ENCODE data around the gene RNF130. TPM values are rescaled to one million over a fixed set of nuclear protein-coding genes. Genes with fewer than 3 reads are reported as not detected.

Gene RNF130
- total RNA-seq, 4 donors from 2014 or later = 34.5 to 79.5 (median 55.6) TPM

GRCh38 chr5:180118391-180118791 is 46.8 kb upstream of the RNF130 start:
- DNase-seq (no peak), ATAC-seq (no peak)
- Histone ChIP-seq H3K27me3 (peaks cover 0 to 9% (median 0%) of the 10 kb centered on the region in 3 donors), H3K9me3 (no peaks in the 10 kb centered on the region), H3K27ac (no peak overlapping the region), H3K4me3 (no peak overlapping the region), H3K36me3 (no peaks in the 10 kb centered on the region), H3K4me1 (no peaks in the 10 kb centered on the region)
- TF ChIP-seq, protein P1, sequence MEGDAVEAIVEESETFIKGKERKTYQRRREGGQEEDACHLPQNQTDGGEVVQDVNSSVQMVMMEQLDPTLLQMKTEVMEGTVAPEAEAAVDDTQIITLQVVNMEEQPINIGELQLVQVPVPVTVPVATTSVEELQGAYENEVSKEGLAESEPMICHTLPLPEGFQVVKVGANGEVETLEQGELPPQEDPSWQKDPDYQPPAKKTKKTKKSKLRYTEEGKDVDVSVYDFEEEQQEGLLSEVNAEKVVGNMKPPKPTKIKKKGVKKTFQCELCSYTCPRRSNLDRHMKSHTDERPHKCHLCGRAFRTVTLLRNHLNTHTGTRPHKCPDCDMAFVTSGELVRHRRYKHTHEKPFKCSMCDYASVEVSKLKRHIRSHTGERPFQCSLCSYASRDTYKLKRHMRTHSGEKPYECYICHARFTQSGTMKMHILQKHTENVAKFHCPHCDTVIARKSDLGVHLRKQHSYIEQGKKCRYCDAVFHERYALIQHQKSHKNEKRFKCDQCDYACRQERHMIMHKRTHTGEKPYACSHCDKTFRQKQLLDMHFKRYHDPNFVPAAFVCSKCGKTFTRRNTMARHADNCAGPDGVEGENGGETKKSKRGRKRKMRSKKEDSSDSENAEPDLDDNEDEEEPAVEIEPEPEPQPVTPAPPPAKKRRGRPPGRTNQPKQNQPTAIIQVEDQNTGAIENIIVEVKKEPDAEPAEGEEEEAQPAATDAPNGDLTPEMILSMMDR (IDR thresholded peaks at IDR 0.05 in 4 of 5, conservative IDR thresholded peaks at IDR 0.05 in 1 of 5) = no peak
- no peak for TF ChIP-seq POLR2A (IDR thresholded peaks at IDR 0.05)
- intact Hi-C loops (cut with DNase I; ENCODE audit: low total_unique reads) = no loop called here
- in situ Hi-C loops (cut with MboI; ENCODE audit: low sequenced_read_pairs in 4 of 4) = no loop called here

- ATAC-seq (no peak), DNase-seq (no peak)
- no peaks in the 10 kb centered on the region for H3K9me3 ChIP-seq
- TF ChIP-seq POLR2A (IDR thresholded peaks at IDR 0.05) = no peak
- TF ChIP-seq, protein P1 (IDR thresholded peaks at IDR 0.05 in 4 of 5, conservative IDR thresholded peaks at IDR 0.05 in 1 of 5) = no peak
- no peak overlapping the region for H3K4me3 ChIP-seq
- no peaks in the 10 kb centered on the region for H3K4me1 ChIP-seq
- no peak overlapping the region for H3K27ac ChIP-seq
- intact Hi-C loops (cut with DNase I; ENCODE audit: low total_unique reads) (no loop called here), in situ Hi-C loops (cut with MboI; ENCODE audit: low sequenced_read_pairs in 4 of 4) (no loop called here)
- peaks cover 0 to 1% (median 0%) of the 10 kb centered on the region in 3 donors for H3K27me3 ChIP-seq
- H3K36me3 ChIP-seq = no peaks in the 10 kb centered on the region
Measured at GRCh38 chr5:180117000-180117725, 45.6 kb upstream of the RNF130 start.

DNA sequence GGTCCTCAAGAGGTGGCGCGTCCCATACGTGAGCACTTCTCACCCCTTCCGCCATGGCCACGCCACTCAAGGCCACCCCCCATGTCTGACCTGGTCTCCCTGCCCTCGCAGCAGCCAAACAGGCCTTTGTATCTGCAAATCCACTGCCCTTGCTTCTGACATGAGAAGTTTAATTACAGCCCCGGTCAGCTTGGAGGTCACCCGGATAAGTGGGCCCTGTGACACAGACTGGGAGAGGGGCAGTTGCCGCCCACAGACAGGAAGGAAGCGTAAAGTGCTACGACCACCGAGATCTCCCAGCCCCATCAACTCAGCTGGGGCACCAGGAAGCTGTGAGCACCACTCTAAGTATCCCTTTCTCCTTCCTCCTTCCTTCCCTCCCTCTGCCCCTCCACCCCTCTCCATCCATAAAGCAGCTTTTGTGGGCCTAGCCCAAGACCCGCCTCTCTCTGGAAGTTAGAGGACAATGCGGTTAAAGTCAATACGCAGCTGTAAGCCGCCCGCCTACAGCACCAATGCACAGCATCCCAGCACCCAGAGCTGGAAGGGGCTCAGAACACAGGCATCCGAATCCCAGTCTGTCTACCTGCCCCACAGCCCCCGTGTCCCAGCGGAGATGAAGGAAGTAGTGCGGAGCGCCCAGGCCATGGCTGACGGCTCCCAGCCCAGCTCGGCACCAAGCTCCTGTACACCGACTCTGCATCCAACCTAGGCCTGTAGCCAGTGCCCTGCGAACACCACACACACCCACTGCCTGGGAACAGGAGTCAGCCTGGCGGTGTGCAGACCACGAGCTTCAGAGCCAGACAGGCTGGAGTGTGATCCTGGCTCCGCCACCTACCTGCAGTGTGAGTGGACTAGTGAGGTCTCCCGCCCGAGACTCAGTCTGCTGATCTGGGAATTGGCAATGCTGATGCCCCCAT is 44.8 kb upstream of the RNF130 start:
- ATAC-seq (no peak), DNase-seq (no peak)
- H3K4me1 ChIP-seq = no peaks in the 10 kb centered on the region
- H3K9me3 ChIP-seq = no peaks in the 10 kb centered on the region
- in situ Hi-C loops (cut with MboI; ENCODE audit: low sequenced_read_pairs in 4 of 4) = no loop called here
- no peak overlapping the region for H3K27ac ChIP-seq
- TF ChIP-seq, protein P1 (IDR thresholded peaks at IDR 0.05 in 4 of 5, conservative IDR thresholded peaks at IDR 0.05 in 1 of 5) = no peak
- TF ChIP-seq POLR2A (IDR thresholded peaks at IDR 0.05) = no peak
- intact Hi-C loops (cut with DNase I; ENCODE audit: low total_unique reads) = no loop called here
- no peaks in the 10 kb centered on the region for H3K36me3 ChIP-seq
- H3K4me3 ChIP-seq = no peak overlapping the region
- no peaks in the 10 kb centered on the region for H3K27me3 ChIP-seq

DNA sequence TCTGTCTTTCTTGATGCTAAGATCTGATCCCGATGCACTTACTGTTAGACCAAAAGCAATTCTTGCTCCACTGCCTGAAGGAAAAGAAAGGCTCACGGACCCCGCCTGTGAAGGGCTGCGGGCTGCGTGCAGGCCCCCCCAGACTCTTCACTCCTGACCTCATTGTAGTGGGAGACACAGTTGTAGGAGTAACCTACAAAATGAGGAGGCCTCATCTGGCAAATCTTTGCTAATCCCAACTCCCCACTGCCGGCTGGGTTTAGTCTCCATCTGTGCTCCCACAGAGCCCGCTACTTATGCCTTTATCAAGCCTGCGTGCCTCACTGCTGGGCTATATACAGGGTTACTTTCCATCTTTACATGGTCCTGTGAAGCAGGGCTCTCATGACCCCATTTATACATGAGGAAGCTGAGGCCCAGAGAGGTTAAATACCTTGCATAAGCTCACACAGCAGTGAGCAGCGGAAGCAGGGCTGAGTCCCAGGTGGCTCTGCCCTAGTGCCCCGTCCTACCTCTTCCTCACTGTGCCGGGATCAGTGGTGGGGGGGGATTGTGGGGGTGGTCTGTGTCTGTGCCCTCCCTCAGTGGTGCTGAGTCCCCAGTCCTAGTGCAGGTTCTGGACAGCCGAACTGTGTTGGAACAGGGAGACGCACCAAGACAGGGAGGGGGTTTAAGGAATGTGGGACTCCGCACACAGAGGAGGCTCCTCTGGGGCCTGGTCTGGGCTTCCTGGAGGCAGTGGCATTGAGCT is 43.9 kb upstream of the RNF130 start:
- H3K9me3 ChIP-seq = no peaks in the 10 kb centered on the region
- no peak overlapping the region for H3K27ac ChIP-seq
- intact Hi-C loops (cut with DNase I; ENCODE audit: low total_unique reads) = no loop called here
- ATAC-seq (no peak), DNase-seq (no peak)
- no peaks in the 10 kb centered on the region for H3K36me3 ChIP-seq
- in situ Hi-C loops (cut with MboI; ENCODE audit: low sequenced_read_pairs in 4 of 4) = no loop called here
- no peaks in the 10 kb centered on the region for H3K27me3 ChIP-seq
- TF ChIP-seq POLR2A (IDR thresholded peaks at IDR 0.05) = no peak
- TF ChIP-seq, protein P1 (IDR thresholded peaks at IDR 0.05 in 4 of 5, conservative IDR thresholded peaks at IDR 0.05 in 1 of 5) = no peak
- H3K4me1 ChIP-seq = no peaks in the 10 kb centered on the region
- H3K4me3 ChIP-seq = no peak overlapping the region

Measured in gastrocnemius medialis (tissue), 4 donors.